ENCODE measurements around the gene LYZL1.

DNA sequence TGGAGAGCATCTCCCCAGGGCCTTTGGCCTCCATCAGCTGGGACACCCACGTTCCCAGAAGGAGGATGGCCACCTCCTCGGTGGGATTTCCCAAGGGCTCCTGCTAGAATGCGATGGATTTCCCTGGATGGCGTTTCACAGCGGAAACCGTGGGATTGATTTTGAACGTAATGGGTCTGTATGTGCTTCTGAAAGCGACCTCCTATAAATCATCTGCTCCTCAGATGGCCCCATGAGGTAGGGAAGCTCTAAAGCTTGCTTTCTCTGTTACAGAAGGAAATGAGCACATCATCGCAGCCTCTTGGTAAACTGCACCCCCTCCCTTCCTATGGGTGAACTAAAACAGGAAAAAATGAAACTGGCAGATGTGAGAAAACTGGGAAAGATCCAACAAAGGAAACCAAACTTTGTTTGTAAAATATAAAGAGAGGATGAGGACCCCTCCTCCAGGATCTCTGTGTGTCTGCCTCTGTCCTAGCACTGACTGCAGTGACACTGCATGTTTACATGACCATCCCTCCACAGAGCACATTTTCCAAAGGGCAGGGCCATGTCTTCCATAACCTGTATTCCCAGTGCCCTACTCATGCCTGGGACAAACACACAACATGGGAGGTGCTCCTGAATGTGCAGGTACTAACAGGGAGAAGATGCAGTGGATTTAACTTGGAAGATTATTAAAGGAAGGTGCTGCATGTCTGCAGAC, 57.6 kb downstream of the LYZL1 start:
- TF ChIP-seq, protein P1, sequence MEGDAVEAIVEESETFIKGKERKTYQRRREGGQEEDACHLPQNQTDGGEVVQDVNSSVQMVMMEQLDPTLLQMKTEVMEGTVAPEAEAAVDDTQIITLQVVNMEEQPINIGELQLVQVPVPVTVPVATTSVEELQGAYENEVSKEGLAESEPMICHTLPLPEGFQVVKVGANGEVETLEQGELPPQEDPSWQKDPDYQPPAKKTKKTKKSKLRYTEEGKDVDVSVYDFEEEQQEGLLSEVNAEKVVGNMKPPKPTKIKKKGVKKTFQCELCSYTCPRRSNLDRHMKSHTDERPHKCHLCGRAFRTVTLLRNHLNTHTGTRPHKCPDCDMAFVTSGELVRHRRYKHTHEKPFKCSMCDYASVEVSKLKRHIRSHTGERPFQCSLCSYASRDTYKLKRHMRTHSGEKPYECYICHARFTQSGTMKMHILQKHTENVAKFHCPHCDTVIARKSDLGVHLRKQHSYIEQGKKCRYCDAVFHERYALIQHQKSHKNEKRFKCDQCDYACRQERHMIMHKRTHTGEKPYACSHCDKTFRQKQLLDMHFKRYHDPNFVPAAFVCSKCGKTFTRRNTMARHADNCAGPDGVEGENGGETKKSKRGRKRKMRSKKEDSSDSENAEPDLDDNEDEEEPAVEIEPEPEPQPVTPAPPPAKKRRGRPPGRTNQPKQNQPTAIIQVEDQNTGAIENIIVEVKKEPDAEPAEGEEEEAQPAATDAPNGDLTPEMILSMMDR (conservative IDR thresholded peaks at IDR 0.05; ENCODE audit: low read length), result no peak
- TF ChIP-seq EZH2phosphoT487 (IDR thresholded peaks at IDR 0.05; ENCODE audit: borderline replicate concordance), result no peak

All from Loucy (cell line).